HG02943 (cell line): ENCODE results near the gene ARF3.
A peak's percentile ranks its signal among the peaks of the same experiment; 100 is the strongest.
"Not testable (repeated sequence)": the region's sequence is repeated elsewhere in the genome, so short reads cannot be mapped to it uniquely, and the experiment has no call there.

ENCODE experiments used
- ATAC-seq: cut with Tn5 transposase; IDR thresholded peaks from one replicate; pipeline ENCODE4 v1.9.1; 2021; ENCODE audit warnings: mild to moderate bottlenecking, low read depth, moderate library complexity; ENCODE audit not compliant: unreplicated experiment

Gene ARF3

DNA sequence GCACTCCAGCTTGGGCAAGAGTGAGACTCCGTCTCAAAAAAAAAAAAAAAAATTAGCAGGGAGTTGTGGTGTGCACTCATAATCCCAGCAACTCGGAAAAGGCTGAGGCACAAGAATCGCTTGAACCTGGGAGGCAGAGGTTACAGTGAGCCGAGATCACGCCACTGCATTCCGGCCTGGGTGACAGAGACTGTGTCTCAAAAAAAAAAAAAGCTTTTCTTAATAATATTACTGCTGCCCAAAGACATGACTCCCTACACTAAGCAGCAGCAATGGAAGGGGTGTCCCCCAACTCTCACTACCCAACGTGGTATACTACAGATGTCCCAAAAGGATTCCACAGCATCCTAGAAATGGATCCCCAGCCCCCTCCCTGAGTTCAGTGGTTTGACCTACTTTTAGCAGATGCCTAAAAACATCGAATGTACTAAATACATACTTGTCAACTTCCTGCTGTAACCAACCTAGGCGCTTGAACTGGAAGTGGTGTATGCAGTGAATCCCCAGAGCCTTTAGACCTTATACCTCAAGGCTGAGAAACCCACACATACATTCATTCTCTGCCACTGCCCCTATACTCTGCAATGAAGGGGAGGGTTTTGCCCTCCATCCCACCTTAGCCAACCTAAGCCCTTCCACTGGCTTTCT, 23.5 kb downstream of the ARF3 start:
- no peak for ATAC-seq

DNA sequence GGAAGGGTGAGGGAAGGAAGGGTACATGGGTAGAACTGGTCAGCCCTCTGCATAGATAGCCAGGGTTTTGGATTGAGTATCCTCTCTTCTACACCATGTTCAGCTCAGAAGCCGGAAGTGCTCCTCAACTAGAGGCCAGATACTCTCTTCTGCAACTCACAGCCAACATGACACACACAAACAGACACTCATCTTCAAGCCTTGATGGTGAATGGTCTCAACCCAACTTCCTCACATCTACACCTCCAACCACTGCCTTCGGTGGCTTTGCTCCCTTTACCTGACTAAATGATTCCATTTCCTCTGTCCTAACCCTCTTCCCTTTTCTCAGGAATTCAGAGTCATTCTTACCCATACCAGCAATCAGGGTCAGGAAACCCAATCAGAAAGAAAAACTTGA, 24.4 kb downstream of the ARF3 start:
- ATAC-seq, result no peak

DNA sequence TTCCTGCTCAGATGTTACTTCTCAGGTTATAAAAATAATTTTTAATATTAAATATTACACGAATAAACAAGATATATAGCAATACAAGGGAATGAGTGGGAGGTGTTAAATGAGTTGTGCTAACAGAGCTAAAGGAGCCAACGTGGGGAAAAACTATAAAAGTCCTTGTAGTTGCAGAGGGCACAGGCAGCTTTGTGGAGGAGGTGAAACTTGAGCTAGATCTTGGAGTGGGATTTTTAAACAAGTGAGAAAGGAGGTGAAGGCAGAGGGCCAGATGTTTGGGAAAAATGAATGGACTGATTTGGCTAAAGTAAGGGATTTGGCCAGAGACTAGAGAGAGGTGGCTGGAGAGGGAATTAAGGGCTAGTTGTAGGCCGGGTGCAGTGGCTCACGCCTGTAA, 26.8 kb downstream of the ARF3 start:
- no peak for ATAC-seq

DNA sequence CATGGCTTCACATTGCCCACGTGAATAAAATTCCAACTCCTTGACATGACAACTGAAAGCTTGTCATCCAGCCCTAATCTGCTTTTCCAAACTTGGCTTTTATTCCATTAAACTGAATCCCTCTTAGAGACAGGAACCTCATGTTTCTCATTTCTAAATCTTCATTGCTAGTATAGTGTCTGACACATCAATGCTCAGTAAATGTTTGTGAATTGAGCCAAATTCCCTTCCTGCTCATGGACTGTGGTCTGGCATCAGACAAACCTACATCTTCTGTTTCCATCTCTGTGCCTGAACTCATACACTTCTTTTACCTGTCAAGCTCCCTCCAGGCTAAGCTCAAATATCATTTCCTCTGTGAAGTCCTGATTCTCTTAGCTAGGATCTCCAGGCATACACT, 27.7 kb downstream of the ARF3 start:
- ATAC-seq, result no peak

DNA sequence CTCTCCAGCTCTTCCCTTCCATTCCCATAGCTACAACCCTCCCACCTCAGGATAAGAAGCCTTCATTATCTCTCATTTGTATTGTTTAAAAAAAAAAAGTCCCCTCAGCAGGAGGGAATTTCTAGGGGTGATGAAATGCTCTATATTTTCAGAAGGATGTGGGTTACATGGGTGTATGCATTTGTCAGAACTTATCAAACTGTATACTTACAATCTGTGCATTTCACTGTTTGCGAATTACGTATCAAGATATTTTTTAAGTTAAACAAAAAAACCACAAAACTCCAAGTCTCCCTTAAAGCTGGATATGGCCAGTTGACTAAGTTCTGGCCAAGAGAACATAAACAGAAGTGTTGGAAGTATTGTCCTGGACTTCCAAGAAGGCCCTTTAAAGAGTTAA, 30.0 kb downstream of the ARF3 start:
- ATAC-seq, result no peak

DNA sequence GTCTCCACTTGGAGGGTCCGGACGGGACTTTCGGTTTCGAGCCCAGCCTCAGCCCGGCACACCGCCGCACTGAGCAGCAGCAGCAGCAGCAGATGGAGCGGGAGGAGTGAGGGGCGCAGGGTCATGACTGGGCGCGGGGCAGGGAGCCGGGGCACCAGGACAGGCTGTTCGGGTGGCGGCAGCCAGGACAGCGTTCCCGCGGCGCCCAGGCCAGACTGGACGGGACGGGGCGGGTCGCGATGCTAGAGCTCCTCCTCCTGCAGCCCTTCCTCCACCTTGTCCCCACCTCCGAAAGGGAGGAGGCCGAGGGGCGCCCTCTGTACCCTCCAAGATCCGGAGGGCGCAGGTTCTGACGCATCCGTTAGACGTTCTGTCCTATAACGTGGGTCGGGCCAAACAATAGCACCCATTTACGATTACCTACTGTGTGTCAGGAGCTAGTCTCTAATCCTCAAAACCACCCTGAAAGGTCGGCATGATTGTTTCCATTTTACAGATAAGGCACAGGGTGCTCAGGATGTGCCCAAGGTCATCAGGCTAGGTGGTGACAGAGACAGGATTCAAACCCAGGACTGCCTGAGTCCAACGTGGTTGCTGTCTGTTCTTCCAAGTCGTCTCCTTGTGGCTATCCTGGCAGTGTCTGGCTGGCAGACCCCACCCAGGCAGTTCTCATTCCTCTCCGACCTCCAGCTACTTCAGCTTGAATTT, 31.8 kb downstream of the ARF3 start, which contains the start of gene FKBP11:
TSS of gene FKBP11 (minus strand) at position 189 of the 708 bp plus-strand sequence. CDS start at position 125, 64 bp downstream.
- ATAC-seq, result peak; percentile 51

DNA sequence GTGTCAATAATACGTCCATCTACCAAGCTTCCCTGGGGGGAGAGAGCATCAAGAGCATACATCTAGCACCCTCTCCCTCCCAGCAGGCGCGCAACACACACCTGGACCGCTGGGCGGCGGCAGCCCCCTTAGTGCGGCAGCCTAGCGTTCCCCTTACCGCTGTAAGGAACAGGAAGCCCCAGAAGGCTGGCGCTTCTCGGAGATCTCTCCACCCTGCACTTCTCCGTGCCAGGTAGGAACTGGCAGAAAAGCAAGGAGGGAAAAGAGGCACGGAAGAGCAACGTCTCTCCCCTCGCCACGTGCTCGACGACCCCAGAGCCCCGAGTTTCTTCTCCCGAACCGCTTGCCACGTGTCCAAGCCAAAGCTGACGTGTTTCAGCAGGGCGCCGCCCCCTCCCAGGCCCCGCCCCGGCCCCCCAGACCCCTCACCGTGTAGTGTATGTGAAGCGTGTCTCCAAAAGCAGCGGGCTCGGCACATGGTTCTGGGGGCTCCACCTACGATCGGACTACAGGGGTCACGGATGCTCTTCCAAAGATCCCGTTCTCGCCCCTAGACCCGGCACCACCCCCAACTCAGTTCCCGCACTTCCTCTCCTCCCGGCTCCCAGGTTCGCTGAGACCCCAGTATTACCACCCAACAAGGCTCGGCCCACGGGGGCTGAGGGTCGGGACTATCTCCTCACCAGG, 32.5 kb downstream of the ARF3 start:
- peak; percentile 80 for ATAC-seq

DNA sequence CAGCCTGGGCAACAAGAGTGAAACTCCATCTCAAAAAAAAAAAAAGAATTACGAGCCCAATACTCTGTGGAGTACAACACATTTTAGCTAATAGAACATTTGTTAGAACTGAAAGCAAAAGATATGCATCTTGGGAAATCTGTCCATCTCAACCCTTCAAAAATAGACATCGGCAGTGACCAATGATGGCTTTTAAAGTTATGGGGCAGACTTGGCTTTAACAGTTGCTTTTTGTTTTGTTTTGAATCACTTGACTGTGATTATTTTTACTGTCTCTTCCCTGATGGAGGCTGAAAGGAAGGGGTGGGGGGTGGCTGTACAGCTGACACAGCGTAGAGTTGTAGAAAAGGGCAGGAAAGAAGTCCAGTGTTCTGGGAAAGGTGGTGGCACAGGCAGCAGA, 34.2 kb downstream of the ARF3 start:
- ATAC-seq, result no peak

DNA sequence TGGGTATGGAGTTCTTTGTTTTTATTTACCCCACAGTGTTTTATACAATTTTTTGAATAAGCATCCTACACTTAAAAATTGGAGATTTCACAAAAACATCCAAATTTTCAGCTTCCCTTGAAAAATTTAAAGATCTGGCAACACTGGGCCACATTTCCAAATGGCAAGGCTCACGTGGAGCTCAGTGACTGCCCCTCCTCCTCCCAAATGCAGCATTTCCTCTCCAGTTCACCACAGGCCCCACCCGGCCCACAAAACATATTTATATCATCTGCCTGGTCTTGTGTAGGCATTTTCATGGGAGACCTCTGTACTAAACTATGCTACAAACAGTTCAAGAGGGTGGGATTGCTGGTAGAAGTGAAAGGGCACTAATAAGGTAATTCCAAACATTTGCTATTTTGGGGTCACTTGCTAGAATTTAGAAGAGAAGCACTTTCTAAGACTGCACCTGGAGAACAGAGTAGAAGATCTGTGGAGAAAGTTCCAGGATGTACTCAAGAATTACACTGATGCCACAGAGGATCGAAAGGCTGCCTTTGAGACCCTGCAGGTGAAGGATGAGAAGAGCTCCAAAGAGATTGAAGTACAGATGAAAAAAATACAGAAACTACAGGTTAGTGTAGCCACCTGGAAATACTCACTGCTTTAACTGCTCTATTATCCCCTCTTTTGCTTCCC, 39.3 kb downstream of the ARF3 start:
- no peak for ATAC-seq

DNA sequence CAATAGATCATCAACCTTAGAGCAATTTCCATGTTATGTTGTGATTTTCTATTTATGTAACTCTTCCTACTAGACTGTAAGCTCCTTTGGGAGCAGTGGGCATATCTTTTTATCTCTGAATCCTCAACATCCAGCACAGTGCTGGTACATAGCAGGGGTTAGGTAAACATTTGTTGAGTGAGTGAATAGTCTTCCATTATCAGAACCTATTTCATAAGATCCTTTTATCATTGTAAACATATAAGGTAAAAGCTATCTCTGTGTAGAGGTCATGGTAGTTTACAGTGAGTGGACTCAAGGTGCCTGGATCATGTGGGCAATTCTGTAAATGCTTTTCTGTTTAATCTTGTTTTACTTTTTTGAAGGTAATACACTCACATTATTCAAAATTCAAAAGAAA, 47.1 kb downstream of the ARF3 start:
- ATAC-seq, result no peak

DNA sequence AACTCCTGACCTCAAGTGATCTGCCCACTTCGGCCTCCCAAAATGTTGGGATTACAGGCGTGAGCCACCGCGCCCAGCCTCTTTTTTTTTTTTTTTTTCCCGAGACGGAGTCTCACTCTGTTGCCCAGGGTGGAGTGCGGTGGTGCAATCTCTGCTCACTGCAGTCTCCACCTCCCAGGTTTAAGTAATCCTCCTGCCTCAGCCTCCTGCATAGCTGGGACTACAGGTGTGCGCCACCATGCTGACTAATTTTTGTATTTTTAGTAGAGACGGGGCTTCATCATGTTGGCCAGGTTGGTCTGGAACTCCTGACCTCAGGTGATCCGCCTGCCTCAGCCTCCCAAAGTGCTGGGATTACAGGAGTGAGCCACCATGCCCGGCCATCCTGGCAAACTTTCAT, 47.6 kb downstream of the ARF3 start:
- ATAC-seq, result not testable (repeated sequence)

DNA sequence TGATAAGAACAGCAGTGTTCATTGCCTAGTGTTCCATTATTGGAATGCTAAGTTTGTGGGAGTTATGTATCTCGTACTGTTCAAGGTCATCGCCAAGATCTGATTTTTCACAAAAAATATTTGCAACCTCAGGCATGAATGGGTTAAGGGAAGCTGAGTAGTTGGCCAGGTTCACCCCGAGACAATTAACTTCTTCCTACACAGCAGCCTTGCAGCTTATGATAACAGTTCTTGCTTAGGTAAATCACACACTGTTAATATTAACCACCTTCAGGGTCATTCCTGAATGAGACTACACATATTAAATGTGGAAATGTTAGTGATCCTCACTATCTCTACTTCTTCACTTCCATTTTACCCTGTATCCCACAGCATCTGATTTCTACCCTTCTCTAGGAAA, 50.0 kb downstream of the ARF3 start:
- no peak for ATAC-seq

DNA sequence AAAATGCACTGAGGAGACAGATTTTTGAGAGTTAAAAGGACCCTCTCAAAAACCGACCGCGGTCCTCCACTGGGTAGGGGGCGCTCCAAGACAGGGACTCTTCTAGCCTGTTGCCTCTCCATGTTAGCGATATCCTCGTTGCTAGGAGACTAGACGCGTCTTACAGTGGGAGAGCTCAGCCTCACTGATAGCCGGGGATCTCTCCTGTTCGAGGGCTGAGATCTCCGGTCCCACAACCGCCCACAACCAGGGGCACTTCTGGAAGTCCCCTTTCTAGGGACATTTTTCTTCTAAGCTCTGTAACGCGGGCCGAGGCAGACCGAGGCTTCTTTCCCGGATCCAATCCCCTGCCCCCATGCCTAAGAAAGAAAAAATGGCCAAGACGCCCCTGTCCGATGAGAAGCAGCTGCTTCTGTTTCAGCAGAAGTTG, 53.3 kb downstream of the ARF3 start:
- ATAC-seq, result no peak

DNA sequence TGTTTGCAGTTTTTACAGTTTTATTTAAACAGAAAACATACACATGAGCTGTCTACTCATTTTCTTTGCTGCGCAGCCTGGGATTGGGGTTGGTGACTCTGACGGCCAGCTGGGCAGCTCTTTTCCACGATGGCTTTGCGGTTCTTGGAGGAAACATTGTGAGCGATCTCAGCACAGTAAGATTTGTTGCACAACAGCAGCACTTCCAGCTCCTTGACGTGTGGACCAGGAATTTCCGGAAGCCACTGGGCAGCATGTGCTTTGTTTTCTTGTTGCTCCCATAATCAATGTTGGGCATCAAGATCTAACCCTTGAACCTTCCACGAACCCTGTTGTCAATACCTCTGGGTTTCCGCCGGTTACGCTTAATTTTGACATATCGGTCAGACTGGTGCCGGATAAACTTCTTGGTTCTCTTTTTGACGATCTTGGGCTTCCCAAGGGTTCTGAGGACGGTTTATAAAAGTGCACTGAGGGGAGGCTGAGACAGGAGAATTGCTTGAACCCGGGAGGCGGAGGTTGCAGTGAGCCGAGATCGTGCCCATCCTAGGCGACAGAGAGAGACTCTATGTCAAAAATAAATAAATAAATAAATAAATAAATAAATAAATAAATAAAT, 53.8 kb downstream of the ARF3 start:
- no peak for ATAC-seq

DNA sequence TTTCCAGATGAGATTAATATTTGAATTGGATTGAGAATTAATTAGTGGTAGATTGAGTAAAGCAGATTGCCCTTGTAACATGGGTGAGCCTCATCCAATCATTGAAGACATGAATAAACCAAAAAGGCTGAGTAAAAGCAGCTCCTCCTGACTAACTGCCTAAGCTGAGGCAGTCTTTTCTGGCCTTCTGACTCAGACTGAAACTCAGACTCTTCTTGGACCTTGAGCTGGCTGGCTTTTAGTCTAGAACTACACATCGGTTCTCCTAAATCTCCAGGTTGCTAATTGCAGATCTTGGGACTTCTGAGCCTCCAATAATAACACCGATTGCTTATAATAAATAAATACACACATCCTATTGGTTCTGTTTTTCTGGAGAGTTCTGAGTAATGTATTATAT, 56.0 kb downstream of the ARF3 start:
- ATAC-seq, result no peak

DNA sequence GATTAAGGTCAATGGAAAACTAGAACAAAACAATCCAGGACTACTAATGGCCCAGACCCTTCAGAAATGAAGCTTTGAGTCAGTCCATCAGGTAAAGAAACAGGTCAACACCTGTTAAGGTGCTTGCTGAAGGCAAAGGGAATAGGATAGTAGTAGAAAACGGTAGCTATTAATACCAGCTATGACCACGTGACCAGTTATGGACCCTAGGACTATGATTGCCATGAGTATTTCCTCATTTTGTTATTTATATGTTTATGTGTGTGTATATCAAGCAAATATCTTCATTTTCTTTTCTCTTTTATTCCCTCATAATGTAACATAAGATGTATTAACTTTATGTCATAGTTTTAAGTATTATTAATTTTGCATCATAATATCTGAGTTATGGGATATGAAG, 57.6 kb downstream of the ARF3 start:
- ATAC-seq, result no peak

DNA sequence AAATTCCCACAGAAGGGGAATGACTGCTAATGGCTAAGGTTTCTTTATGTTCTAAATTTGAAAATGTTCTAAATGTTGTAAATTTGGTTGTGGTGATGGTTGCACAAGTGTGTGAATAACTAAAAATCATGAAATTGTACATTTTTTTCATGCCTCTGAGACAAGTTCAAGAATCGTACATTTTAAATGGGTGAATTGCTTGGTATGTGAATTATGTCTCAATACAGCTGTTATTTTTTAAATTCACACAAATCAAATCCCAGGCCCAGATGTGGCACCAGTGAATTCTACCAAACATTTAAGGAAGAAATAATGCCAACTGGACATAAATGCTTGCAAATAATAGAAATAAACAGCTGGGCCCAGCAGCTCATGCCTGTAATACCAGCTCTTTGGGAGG, 63.0 kb downstream of the ARF3 start:
- ATAC-seq, result no peak

DNA sequence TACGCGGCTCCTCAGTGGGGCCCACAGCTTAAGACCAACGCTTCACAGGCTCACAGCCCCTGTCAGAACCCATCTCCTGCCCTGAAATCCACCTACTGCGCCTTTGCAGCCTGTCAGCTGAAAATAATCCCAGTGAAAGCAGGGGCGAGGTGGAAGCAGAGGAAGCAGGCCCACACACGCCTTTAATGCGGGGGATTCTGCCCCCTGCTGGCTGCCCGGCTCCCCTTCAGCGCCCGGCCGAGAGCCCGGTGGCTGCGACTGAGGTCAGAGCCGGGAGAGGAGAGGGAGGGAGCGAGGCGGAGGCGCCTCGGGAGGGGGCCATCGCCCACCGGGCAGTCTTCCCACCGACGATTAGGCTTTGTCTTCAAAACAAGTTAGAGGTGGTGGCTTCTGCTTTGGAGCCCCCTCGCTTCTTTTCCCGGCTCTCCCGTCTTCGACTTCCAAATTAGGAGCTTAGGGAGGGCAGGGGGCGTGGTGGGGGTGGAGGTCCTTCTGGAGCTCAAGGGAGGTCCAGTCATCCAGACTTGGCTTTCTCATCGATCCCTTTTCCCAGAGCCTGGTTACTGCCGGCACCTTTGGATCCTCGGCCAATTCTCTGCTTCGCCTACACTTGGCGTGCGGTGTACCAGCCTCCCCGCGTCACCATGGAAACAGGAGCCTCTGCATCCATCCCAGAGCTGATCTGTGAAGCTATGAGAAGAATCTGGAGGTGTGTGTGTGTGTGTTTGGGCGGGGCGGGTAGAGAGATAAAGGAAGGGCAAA, 66.4 kb downstream of the ARF3 start:
- no peak for ATAC-seq

DNA sequence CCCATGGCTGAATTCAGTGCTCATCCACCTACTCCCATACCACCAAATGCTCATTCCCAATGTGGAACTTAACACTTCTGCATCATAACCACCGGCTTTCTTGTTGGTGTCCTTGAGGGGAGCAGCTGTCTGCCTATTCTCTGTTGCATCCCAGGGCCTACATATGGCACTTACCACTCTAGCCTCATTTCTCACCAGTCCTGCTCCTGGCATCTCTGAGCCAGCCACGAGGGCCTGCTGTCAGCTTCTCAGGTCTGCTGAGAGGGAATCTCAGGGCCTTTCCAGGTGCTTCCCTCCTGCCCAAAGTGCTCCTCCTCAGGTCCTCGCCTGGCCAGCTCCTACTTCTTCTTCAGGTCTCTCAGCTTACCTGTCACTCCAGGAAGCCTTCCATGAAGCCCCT, 67.6 kb downstream of the ARF3 start:
- ATAC-seq, result no peak
